Measurements from ENCODE around the gene GNAT1.

The GNAT1 gene

DNA sequence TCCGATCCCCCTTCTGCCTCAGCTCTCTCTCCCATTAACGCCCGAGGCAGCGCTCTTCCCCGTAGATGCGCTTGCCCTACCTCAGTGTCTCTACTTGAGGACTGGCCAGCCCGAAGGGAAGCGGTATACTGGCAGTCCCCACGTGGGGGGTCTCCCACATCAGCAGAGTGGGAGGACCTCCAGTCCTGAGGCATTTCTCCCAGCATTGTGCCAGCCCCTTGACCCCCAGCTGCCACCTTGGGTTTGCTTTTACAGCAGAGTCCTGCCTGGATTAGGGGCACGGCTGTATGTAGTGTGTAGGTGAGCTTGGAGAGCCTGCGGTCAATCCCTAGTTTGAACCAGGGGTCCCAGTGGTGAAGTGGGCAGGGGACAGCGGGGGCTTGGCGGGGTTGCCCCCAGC lies 35.5 kb upstream of the GNAT1 start:
- H3K4me3 ChIP-seq (ENCODE audit: low read depth, low read length): no peak overlapping the region
- TF ChIP-seq, protein P1, sequence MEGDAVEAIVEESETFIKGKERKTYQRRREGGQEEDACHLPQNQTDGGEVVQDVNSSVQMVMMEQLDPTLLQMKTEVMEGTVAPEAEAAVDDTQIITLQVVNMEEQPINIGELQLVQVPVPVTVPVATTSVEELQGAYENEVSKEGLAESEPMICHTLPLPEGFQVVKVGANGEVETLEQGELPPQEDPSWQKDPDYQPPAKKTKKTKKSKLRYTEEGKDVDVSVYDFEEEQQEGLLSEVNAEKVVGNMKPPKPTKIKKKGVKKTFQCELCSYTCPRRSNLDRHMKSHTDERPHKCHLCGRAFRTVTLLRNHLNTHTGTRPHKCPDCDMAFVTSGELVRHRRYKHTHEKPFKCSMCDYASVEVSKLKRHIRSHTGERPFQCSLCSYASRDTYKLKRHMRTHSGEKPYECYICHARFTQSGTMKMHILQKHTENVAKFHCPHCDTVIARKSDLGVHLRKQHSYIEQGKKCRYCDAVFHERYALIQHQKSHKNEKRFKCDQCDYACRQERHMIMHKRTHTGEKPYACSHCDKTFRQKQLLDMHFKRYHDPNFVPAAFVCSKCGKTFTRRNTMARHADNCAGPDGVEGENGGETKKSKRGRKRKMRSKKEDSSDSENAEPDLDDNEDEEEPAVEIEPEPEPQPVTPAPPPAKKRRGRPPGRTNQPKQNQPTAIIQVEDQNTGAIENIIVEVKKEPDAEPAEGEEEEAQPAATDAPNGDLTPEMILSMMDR (IDR thresholded peaks at IDR 0.05; ENCODE audit: borderline replicate concordance, insufficient read depth, low read depth, low read length): no peak

DNA sequence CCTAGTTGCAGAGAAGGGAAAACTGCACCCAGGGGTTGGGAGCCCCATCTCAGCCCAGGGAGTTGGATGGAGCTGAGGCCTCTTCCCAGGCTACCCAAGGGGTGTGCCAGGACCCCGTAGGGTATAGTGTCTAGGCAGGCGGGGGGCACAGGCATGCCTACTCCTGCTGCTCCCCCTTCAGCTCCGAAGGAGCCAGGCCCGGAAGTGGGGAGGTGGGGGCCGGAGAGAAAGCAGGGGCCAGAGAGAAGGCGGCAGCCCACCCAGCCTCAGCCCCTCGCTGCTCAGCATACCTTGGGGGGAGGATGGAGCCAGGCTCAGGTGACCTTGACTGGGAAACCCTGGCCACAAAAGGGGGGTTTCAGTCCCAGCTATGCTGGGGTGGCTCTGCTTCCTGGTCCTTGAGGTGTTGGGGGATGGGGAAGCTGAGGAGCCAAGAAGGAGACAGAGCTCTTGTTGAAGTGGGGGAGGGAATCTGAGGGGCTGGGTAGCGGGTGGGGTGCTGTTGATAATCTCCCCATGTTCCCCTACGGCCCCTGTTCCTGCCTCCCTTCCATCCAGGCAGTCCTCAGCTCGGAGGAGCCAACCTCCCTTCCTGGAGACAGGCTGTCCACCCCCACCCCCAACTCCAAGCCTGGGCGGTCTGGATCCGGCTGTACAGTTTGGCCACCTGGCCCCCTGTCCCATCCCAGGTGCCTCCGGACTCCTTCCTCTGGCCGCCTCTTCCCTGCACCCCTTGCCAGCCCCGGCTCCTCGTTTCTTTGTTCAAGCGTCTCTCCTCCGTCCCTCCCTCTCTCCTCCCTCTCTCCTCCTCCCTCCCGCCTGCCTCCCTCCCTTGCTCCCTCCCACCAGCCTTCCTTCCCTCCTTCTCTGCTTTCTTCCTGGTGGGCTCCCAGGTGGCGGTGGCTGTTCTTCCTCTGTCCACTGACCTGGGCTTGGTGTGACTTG lies 34.6 kb upstream of the GNAT1 start:
- H3K4me3 ChIP-seq (ENCODE audit: low read depth, low read length): no peak overlapping the region
- TF ChIP-seq, protein P1 (IDR thresholded peaks at IDR 0.05; ENCODE audit: borderline replicate concordance, insufficient read depth, low read depth, low read length): no peak

DNA sequence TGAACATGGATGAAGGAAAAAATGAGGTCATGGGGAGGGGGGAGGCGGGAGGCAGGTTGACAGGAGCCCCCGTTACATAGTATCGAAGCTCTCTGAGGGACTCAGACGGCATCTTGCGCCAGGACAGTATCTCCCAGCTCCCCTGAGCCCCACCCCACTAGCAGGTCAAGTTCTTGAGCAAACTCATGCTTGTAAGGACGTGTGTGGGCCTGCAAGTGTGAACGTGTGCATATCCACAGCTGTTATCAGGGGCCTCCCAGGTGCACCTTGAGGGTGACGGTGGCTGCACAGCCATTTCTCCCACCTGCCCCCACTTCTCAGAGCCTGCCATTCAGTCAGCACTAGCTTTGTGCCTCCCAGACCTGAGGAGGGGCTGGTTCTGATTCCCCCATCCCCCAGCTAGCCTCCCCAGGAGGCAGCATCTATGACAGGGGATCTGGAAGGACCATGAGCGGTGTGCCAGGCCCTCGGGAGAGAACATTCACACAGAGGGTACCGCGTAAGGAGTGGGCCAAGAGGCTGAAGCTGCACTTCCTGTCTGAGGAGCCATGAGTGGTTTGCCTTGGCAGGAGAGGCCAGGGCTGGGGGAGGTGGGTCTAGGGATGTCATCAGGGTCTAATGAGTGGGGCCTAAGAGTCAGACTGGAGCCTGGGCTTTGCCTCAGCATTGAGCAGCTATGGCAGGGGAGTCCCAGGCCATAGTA lies 33.4 kb upstream of the GNAT1 start:
- TF ChIP-seq, protein P1 (IDR thresholded peaks at IDR 0.05; ENCODE audit: borderline replicate concordance, insufficient read depth, low read depth, low read length): no peak
- H3K4me3 ChIP-seq (ENCODE audit: low read depth, low read length): no peak overlapping the region

DNA sequence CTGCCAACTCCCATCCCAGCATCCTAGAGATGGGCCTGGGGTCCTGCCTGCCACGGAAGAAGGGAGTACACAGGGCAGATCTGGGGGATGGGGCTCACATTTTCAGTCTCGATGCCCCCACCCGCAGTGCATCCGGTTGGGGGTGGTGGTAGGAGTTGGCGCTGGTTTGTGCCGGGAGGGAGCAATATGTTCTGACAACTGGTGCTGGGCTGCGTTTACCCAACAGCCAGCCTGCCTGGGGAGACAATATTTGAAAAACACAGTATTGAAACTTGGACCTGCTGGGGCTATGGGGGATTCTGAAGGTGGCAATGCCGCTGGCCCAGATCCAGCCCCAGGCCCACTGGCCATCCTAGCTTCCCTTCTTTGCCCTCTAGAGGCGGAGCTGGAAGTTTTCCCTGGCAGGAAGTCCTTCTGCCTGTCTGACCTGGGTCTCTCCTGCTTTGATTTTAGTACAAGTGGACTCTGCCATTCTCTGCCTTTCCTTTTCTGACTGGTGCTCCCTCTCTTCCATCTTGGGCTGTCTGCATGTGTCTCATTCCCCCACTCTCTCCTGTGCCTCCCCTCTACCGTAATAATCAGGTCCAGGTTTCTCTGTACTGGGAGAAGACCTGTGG lies 32.8 kb upstream of the GNAT1 start:
- no peak overlapping the region for H3K4me3 ChIP-seq (ENCODE audit: low read depth, low read length)
- TF ChIP-seq, protein P1 (IDR thresholded peaks at IDR 0.05; ENCODE audit: borderline replicate concordance, insufficient read depth, low read depth, low read length): no peak

DNA sequence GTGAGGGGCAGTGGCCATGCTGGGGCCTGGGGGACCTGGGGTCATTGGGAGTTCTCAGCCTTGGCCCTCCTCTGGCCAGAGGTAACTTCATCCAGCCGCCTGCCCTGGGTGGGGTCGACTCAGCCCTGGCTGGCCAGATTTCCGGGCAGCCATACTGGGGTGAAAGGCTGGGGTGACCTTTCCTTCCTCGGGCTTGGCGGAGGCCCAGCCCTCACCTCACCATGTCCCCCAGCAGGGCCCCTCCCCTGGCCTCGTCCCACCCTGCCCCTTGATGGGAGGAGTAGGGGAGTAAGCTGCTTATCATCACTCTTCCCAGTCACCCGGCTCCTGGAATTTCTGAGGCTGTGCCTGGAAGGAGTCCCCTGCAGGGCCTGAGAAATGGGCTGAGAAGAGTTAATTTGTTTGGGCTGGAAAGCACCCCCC lies 30.8 kb upstream of the GNAT1 start:
- TF ChIP-seq, protein P1 (IDR thresholded peaks at IDR 0.05; ENCODE audit: borderline replicate concordance, insufficient read depth, low read depth, low read length): no peak
- no peak overlapping the region for H3K4me3 ChIP-seq (ENCODE audit: low read depth, low read length)

DNA sequence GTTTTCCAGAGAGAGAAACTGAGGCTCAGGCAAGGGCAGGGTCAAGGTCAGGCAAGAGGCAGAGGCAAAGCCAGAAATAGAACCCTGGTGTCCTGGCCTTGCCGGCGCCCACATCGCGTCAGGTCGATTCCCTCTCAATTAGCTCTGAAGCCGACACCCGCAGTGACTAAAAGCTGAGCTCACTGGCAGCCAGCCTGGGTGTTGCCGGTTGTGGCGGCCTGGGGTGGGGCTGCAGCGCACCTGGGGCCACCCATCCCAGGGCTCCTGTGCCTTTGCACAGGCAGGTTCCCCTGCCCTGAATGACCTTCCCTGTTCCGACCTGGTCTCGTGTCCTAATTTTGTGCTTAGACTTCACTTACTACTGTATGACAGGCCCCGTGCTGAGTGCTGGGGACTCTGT lies 30.1 kb upstream of the GNAT1 start:
- TF ChIP-seq, protein P1 (IDR thresholded peaks at IDR 0.05; ENCODE audit: borderline replicate concordance, insufficient read depth, low read depth, low read length): no peak
- H3K4me3 ChIP-seq (ENCODE audit: low read depth, low read length): no peak overlapping the region

Data from GM12875 (cell line).